GM10266 (cell line): ENCODE data around the gene GINS1.
"Not testable (repeated sequence)": the region's sequence is repeated elsewhere in the genome, so short reads cannot be mapped to it uniquely, and the experiment has no call there.

Experiments used
- DNase-seq: peaks from one replicate; pipeline ENCODE4 v3.0.0; 2012; ENCODE audit errors: extremely low spot score
- TF ChIP-seq, protein P1 (sequence below): IDR thresholded peaks from 2 replicates; pipeline ENCODE4 v1.5.1; 2012; ENCODE audit warnings: mild to moderate bottlenecking, low read depth; ENCODE audit not compliant: control insufficient read depth, insufficient read depth; ENCODE audit errors: missing control alignments

Gene GINS1

DNA sequence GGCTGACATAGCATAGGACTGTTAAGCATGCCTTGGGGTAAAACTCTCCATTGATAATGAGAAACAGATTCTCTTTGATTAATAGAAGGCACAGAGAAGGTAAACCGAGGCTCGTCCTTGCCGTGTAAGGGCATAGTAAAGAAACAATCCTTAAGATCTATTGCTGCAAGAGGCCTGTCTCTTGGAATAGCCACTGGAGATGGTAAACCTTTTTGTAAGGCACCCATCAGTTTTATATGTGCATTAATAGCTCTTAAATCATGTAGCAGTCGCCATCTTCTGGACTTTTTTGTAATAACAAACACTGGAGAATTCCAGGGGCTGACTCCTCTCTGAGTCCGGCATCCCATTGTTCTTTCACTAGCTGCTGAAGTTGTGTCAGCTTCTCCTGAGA is 8.4 kb upstream of the GINS1 start:
- peak; percentile 51 for DNase-seq
- TF ChIP-seq, protein P1, sequence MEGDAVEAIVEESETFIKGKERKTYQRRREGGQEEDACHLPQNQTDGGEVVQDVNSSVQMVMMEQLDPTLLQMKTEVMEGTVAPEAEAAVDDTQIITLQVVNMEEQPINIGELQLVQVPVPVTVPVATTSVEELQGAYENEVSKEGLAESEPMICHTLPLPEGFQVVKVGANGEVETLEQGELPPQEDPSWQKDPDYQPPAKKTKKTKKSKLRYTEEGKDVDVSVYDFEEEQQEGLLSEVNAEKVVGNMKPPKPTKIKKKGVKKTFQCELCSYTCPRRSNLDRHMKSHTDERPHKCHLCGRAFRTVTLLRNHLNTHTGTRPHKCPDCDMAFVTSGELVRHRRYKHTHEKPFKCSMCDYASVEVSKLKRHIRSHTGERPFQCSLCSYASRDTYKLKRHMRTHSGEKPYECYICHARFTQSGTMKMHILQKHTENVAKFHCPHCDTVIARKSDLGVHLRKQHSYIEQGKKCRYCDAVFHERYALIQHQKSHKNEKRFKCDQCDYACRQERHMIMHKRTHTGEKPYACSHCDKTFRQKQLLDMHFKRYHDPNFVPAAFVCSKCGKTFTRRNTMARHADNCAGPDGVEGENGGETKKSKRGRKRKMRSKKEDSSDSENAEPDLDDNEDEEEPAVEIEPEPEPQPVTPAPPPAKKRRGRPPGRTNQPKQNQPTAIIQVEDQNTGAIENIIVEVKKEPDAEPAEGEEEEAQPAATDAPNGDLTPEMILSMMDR: peak; percentile 53

DNA sequence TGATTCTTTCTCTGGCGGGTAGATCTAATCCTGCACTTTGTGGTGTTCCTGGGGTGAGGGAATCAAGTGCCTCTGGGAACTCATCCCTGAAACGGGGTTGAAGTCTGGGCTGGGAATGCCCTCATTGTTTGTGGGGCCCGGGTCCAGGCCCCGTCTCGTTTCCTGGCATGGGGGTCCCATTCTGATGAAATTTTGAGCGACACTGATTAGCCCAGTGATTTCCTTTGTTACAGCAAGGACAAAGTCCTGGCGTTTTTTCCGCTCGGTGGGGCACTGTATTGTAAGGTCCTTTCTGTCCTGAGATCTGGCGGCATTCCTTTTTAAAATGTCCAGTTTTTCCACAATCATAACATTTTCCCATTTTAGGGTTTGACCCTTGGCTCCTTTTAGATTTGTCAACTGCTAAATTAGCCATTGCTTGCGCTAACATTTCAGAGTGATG is 7.2 kb upstream of the GINS1 start:
- not testable (repeated sequence) for DNase-seq

DNA sequence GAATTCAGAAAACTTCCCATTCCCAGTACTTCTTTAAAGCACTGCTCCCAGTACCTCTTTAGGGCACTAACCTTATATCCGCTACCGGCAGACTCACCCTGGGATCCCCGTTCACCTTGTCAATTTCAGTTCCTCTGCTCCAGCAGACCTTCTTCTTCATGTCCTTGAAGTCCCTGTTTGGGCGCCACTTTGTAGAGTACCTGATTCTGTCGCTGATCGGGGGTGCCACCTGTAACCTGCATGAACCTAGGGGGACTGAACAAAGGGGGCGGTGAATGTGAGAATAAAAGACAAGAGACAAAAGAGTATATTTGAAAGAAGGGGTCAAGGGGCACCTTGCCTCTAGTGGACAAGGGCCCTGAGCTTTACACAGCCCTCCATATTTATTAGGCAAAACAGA is 4.9 kb upstream of the GINS1 start:
- DNase-seq: no peak
- TF ChIP-seq, protein P1: no peak

DNA sequence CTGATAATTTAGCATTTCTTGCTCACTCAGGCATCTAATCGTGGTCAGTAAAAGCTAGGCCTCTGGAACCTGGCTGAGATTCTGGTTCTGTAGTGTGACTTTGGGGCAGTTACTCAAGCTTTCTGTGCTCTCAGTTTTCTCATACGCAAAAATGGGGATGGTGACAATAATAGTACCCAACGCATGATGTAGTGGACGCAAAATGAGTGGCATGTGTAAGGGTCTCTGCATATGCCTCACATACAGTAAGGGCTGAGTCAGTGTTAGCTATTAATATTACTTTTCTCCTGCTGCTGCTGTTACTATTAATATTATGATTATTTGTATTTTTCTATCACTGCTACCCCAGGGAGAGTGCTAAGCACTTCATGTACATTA is 686 bp downstream of the GINS1 start:
- DNase-seq: no peak
- TF ChIP-seq, protein P1: no peak

DNA sequence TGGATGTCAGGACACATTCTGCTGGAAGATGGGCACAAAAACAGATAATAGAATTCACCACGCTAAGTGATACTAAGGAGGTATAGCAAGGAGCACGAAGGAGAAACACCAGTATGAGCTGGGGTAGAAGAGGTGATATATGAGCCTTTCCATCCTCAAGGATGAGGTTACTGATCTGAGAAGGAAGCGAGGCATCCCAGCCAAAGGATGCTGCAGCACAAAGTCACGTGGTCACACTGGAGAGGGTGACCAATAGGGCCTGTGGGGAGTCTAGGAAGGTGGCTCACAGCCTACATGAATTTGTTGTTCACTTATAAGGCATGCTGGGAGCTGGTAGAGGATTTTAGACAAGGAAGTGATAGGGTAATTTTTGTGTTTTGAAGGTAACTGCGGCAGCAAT is 1.4 kb downstream of the GINS1 start:
- DNase-seq: no peak
- TF ChIP-seq, protein P1: no peak

DNA sequence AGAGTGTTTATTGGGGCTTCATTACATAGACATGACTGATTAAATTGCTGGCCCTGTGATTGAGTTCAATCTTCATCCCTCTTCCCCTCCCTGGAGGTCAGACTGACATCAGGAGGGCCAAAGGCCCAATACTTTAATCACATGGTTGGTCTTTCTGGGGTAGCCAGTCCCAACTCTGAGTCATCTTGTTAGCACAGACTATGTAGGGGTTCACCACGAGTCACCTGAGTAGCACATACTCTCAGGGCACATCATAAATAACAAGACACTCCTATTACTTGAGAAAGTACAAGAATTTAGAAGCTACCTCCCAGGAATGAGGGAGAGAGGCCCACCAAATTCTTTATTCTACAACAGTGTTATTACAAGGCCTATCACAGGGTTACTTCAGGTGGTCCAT is 11.3 kb downstream of the GINS1 start:
- TF ChIP-seq, protein P1: no peak
- no peak for DNase-seq

DNA sequence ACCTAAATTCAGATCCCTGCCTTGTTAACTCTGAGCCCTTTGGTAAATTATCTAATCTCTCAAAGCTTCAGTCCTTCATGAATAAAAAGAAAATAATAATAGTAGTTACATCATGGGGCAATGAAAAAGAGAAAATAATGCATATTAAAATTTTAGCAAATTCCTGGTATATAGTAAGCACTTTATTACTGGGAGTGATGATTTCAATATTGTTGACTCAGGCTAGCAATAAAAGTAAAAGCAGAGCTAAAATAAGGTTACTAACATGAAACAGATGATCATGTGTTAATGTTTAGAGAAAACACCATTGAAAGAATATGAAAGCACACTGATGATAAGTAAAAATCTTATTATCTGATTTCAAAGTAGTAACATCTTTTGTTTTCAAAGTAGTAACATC is 13.6 kb downstream of the GINS1 start:
- TF ChIP-seq, protein P1: no peak
- no peak for DNase-seq

DNA sequence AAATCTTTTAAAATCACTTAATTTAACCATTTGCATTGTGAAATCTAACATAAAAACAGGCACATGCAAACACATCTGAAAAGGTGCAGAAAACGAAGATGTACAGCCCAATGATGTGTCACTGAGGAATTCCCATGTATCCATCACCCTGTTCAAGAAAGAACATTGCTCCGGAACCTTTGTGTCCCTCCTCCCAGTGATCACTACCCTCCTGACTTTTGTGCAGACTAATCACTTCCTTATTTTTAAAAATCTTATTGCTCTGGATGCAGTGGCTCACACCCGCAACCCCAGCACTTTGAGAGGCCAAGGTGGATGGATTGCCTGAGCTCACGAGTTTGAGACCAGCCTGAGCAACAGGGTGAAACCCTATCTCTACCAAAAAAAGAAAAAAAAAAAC is 14.6 kb downstream of the GINS1 start:
- TF ChIP-seq, protein P1: no peak
- DNase-seq: no peak
